Hematopoietic multipotent progenitor cell treated with erythropoietin and hydrocortisone succinate and interleukin-3 and kit ligand, for 4 days (in vitro differentiated cells): ENCODE results near the gene FFAR4.
A peak's percentile ranks its signal among the peaks of the same experiment; 100 is the strongest.

Experiments used
- DNase-seq: peaks from one replicate; pipeline ENCODE4 v3.0.0-alpha.2; 2015

FFAR4 gene

DNA sequence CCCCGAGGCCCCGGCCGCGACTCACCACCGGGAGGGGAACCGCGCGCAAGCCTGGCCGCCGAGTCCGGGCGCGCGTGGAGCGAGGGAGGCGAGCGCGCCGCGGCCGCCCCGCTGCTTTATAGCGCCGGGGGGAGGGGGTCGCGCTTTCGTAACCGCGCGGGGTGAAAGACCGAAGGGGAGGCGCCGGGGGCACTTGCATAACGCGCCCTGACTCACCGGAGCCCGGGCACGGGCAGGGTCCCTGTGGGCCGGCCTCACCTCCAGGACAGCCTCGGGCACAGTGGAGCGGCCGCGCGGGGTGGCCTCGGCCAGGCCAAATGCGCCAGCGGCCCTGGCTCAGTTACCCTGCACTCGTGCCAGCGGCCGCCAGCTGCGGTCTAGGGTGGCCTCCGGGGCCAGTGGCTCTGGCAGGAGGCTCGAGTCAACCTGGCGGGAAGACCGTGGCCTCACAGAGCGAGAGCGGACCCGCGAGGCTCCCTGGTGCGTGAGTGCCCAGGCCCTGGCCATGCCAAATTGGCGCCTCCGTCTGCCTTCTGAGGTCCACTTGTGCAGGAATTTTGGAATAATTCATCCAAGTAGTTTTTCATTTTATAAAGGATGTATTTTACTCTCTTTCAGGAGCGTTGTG is 34.8 kb downstream of the FFAR4 start, which contains the start of gene RBP4:
TSS of gene RBP4 (minus strand) at position 90 of the 628 bp plus-strand sequence. CDS start 207 bp downstream, outside the sequence.
- DNase-seq, result peak; percentile 28

DNA sequence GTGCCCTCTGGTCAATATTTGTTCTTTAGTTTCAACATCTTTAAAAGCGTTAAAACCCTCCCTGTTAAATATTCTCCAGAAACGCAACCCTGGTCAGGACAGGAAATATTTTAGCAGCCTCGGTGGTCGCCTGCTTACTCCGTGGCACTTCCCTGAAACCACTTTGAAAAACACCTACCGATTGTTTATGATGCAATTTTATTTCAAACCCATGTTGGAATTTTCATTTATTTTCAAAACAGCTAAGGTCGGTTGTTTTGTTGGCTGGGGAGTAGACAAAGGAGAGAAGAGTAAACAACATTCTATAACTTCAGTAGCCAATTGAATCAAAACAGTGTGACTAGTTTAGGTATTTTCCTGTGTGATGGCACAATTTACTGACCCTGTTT is 35.3 kb downstream of the FFAR4 start:
- no peak for DNase-seq

DNA sequence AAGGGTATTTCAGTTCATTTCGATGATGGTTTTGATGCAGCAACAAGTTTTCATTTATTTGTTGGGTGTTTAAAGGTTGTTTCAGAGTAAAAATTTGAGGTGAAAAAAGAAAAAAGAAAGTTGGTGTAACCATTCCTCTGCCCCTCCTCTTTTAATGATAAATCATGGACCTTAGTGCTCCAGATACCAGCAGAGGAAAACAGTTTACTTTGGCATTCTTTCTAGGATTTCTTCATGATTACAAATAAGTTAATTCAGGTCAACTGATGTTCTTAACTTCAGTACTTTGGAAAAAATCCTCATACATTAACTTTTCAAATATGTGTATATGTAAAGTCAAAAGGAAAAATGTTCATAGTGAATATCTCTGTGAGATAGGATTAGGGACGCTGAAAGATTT is 36.6 kb downstream of the FFAR4 start:
- DNase-seq, result no peak

DNA sequence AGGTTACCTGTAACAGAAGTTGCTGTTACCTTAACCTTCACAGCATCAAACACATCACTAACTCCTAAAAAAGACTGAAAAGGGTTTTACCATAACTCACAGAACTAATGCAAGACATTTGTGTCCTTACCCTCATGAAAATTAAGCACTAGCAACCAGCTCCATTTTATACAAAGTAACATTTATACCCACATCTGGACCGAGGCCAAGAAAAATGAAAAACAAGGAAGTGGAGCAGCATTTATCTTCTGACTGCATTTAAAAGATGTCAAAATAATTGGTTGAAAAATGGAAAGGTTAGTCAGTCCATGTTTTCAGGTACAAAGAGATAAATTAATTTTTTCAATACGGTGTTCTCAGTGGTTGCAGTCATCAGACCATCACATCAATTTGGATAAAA is 37.7 kb downstream of the FFAR4 start:
- peak; percentile 64 for DNase-seq

DNA sequence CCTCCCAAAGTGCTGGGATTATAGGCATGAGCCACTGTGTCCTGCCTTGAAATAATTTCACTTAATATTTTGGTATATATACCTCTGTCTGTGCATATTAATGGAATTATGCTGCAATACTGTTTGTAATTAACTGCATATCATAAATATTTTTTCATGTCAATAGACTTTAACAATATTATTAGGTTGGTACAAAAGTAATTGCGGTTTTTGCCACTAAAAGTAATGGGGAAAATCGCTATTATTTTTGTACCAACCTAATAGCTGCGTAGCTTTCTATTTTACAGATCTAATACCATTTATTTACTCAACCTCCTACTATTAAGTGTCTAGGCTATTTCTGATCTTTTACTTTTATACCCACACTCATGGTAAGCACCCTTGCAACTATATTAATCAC is 42.0 kb downstream of the FFAR4 start:
- DNase-seq, result no peak

DNA sequence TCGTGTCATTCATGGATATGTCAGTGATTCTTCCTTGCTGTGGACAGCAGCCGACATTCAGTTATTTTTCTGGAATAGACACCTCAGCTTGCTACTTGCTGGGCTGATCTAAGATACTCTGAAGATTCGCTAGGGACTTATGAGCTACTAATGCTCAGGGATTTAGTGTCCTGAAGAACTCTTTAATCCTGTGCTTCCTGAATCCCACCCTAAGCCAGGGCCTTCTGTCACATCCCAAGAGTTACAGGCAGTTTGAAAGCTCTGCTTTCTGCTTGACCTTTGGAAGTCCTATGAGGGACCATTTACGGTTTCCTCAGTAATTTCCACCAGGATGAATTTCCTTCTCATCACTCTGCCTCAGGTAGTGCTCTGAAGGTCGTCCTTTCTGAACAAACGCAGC is 45.8 kb downstream of the FFAR4 start, which contains the start of gene PDE6C:
TSS of gene PDE6C (plus strand) at position 227 of the 400 bp plus-strand sequence. CDS start 189 bp downstream, outside the sequence.
- DNase-seq, result no peak

DNA sequence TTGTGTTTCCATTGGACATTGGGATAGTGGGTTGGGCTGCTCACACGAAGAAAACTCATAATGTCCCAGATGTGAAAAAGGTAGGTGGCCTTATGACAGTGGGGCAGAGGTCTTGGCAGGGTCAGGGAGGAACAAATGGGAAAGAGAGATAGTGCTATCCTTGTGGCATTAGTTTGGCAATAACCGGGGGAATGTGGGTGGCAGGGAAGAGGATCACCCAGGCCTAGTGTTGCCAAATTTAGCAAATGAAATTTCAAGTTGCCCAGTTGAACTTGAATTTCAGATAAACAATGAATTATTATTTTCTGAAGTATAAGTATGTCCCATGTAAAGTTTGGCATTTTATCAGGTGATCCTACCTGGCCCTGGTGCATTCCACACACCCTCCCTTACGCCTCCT is 46.7 kb downstream of the FFAR4 start:
- DNase-seq, result no peak

DNA sequence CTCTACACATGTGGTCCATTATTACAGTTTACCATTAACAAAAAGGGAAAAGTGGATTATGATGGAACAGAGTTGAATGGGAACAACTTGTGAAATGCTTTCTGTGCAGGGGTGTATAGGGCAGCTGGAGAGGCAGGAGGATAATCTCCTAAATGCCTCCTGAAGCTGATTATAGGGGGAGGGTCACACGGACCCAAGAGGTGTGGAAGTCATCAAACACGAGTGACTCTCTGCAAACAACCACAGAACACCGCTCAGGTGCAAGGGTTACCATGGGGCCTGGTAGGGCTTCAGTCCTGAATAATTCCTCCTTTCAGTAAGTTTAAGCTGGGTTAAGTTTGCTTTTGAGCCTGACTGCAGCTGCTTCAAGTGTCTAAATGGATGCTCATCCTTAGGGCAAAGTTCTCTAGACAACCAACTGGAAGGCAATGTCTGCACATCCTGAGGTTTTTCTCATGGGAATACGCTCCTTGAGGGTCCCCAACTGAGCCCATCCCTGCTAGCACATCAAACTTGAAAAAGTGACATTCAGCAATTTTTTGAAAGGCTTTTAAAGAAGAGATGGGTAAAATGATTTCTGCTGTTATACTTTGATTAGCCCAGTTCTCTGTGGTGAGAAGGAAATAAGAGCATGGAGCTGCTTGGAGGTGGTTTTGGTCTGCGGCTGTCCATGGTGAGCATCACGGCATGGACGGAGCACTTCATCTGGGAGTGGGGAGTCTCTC is 47.8 kb downstream of the FFAR4 start:
- no peak for DNase-seq

DNA sequence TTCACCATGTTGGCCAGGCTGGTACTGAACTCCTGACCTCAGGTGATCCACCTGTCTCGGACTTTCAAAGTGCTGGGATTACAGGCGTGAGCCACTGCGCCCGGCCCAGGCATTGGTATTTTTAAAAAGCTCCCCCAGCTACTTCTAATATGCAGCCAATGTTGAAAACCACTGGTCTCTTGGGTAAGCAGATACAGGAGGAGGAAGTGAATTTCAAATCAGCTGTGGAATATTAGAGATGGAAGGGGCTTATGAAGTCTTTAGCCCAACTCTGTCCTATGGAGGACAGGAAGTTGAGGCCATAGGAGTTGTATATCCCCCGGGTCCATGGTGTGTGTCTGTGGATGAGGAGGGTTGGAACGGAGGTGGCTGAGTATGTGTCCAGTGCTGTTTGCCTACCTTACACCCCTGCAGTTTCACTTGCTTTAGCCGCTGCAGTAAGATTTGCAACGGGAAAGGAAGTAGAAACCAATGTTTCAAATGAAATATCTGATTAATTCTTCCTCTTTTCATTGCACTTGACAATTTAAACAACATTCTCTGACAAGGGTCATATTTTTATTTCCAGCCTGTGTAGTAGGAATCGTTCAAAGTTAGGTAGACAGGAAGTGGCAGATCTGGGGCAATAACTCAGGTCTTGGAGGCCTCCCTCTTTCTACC is 49.2 kb downstream of the FFAR4 start:
- DNase-seq, result peak; percentile 31

DNA sequence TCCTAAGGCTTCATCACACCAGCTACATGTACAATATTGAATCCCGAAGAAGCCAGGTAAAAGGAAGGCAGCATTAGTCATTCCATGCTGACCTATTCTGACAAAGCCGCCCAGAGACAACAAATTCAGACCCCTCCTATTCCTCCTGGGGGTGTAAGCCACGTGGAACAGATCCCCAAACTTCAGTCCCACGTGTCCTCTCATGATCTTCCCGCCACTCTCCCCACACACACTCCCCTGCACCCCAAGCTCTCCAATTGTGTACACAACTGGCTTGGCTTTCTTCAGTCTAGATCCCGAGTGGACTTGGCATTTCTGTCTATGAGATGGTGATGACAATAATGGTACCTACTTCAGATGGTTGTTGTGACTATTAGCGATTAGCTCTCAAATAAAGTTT is 54.5 kb downstream of the FFAR4 start:
- DNase-seq, result no peak

DNA sequence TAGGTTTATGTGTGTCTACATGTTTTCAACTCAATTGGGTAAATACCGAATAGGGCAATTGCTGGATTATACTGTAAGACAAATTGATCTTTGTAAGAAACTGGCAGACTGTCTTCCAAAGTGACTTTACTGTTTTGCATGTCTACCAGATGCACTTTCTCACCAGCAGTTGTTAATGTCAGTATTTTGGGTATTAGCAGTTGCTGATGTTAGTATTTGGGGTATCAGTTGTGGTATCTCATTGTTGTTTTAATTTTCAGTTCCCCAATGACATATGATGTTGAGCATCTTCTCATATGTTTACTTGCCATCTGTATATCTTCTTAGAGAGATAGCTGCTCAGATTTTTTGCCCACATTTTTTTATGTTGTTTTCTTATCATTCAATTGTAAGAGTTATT is 56.5 kb downstream of the FFAR4 start:
- DNase-seq, result no peak

DNA sequence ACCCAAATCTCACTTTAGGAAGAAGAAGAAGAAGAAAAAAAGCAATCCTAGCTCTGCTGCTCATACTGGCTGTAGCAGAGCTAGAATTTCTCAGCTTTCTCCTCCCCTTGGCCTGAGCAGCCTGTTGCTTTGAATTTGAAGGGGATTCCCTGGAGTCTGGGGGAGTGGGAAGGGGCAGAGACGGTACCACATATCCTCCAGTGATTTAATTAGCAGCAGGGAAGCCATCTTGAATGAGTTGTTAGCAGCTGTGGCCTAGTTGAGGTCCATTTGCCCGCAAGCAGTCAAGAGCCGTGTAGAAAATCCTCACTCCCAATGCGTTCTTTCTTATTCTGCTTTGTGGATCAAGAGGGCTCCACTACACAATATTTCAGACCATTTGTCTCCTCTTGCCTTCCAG is 62.4 kb downstream of the FFAR4 start:
- DNase-seq, result no peak

DNA sequence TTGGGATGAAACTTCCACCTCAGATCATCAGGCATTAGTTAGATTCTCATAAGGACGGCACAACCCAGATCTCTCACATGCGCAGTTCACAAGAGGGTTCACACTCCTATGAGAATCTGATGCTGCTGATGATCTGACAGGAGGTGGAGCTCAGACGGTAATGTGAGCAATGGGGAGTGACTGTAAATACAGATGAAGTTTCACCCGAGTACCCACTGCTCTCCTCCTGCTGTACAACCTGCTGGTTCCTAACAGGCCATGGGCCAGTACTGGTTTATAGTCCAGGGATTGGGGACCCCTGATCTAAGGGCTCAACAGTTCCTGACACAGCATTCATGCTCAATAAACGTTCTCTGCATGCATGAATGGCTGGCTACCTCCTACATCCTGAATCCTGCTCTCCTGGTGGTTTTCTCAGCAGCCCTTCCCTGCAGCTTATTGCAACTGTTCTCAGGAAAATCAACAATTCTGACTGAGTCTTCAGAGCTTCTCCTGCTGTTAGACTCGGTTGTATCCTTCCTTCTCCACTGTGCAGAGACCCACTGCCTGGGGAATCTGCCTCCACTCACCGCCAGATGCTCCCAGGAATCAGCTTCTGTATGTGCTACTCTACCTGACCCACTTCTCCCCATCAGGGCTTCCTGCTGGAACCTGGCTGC is 63.3 kb downstream of the FFAR4 start:
- no peak for DNase-seq

DNA sequence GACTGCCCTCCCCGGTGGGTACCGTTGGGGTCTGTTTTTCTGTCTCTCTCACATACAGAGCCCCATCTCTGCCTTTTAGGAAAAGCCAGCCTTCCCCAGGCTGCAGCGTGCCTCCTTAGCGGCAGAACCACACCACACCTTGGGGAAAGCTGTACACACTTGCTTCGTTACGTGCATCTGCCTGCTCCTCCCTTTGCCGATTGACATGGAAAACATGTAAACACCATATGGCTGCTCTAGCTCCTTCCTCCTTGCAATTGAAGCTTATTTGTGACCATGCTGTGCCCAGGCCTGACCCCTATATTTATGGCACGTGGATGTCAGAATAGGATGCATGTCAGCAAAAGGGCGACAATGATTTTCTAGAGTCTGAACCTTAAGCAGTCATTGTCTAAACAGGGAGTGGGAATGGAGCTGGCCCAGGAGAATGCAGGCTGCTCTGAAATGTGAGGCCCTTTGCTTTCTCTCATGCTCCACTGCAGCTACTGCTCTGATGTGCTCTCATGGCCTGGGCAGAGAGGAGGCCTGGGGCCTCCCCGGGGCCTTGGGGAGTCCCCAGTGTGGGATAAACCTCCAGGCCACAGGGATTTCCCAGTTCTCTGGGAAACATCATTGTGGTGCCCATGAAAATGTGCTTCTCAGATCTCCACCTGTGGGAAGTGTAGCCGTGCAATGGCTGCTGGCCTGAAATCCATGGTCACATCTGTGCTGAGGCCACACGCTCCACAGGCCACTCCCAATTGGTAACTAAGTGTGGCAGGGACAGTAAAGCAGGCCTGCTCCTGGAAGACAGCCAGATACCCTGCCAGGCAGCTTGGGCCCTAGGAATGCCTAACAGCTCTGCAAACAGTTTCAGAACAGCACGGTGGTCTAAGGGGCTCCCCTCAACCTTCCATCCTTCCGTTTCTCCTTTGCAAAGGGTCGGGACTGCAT is 64.4 kb downstream of the FFAR4 start:
- no peak for DNase-seq
